B cell (primary cell): Measurements from ENCODE around the gene EEPD1.

ENCODE experiments used
- CTCF ChIP-seq: fragments of 200-600 bp; IDR thresholded peaks from one replicate; pipeline ENCODE4 v1.8.0; 2022; ENCODE audit warnings: antibody characterized with exemption, mild to moderate bottlenecking
- EZH2 ChIP-seq: IDR thresholded peaks from 2 replicates; pipeline ENCODE4 v1.6.1; 2012; ENCODE audit warnings: borderline replicate concordance, low read depth, mild to moderate bottlenecking, moderate library complexity, low read length; ENCODE audit not compliant: insufficient read depth, poor library complexity, severe bottlenecking

DNA sequence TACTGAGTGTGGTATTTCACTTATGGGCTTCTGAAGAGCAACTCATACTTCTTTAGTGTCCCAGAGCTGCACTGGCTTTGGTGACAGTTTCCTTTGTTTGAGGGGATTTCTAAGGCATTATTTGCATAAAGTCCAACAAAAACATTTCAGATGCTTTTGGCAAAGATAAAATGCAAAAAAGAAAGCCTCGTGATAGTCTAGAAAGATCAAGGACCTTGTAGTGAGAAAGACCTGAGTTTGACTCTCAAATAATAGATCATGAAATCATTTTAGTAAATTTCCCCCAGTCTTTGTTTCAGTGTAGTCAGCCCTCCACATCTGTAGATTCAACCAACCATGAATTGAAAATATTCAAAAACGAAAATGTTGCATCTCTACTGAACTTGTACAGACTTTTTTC, 107.4 kb downstream of the EEPD1 start:
- TF ChIP-seq EZH2 (no peak), CTCF (no peak)
